Keratinocyte (primary cell): Measurements from ENCODE around the gene UROD. TPM values are rescaled to one million over a fixed set of nuclear protein-coding genes. Genes with fewer than 3 reads are reported as not detected.

ENCODE experiments used
- DNase-seq: peaks from one replicate; pipeline ENCODE4 v3.0.0-alpha.2; 2011; ENCODE audit warnings: low read depth, missing footprints, low spot score
- FAIRE-seq: peaks from 2 replicates; lab custom pipeline; 2011; peaks lifted over from hg19 to GRCh38; lab: Jason Lieb, UNC
- H2AFZ ChIP-seq: 2 replicates; pipeline ENCODE4 v1.6.0; 2012; ENCODE audit warnings: low read length, control low read depth, inconsistent platforms; ENCODE audit not compliant: control insufficient read depth
- H3K27ac ChIP-seq: 2 replicates; pipeline ENCODE4 v1.5.1; 2011; ENCODE audit warnings: low read length; ENCODE audit not compliant: control insufficient read depth, insufficient read depth
- H3K27me3 ChIP-seq: 3 replicates; pipeline ENCODE4 v1.6.0; 2011; ENCODE audit warnings: low read length; ENCODE audit not compliant: control insufficient read depth, insufficient read depth; ENCODE audit errors: extremely low read depth
- H3K36me3 ChIP-seq, 2 experiments: 2 replicates in 1 of 2; 3 replicates in 1 of 2; pipeline ENCODE4 v1.5.1; 2011; ENCODE audit warnings: low read length in 2 of 2, mild to moderate bottlenecking in 1 of 2; ENCODE audit not compliant: control insufficient read depth in 2 of 2, insufficient read depth in 2 of 2; ENCODE audit errors: extremely low read depth in 1 of 2
- H3K4me1 ChIP-seq: 3 replicates; pipeline ENCODE4 v1.5.1; 2011; ENCODE audit warnings: low read length; ENCODE audit not compliant: control insufficient read depth, insufficient read depth; ENCODE audit errors: extremely low read depth
- H3K4me2 ChIP-seq: 3 replicates; pipeline ENCODE4 v1.6.0; 2011; ENCODE audit warnings: low read depth, low read length; ENCODE audit not compliant: control insufficient read depth, insufficient read depth; ENCODE audit errors: extremely low read depth
- H3K4me3 ChIP-seq, 3 experiments: fragments of 200-600 bp in 1 of 3; sonication (generic) in 1 of 3; 2 replicates in 2 of 3; 3 replicates in 1 of 3; pipeline ENCODE4 v1.5.1; 2011 to 2016; ENCODE audit warnings: low read length in 3 of 3, mild to moderate bottlenecking in 3 of 3, control low read depth in 2 of 3, inconsistent platforms in 1 of 3, low read depth in 1 of 3, mixed read lengths in 1 of 3, mixed run types in 1 of 3, moderate library complexity in 1 of 3; ENCODE audit not compliant: control insufficient read depth in 2 of 3, insufficient read depth in 2 of 3; ENCODE audit errors: extremely low read depth in 1 of 3
- H3K79me2 ChIP-seq: 2 replicates; pipeline ENCODE4 v1.6.0; 2012; ENCODE audit warnings: low read length; ENCODE audit not compliant: control insufficient read depth, insufficient read depth
- H3K9ac ChIP-seq: 3 replicates; pipeline ENCODE4 v1.6.0; 2011; ENCODE audit warnings: low read length; ENCODE audit not compliant: control insufficient read depth, insufficient read depth; ENCODE audit errors: extremely low read depth
- H3K9me1 ChIP-seq: 3 replicates; pipeline ENCODE4 v1.6.0; 2011; ENCODE audit warnings: low read length; ENCODE audit not compliant: control insufficient read depth, insufficient read depth; ENCODE audit errors: extremely low read depth
- H3K9me3 ChIP-seq: 2 replicates; pipeline ENCODE4 v1.5.1; 2012; ENCODE audit warnings: low read depth, low read length; ENCODE audit not compliant: control insufficient read depth
- H4K20me1 ChIP-seq: 3 replicates; pipeline ENCODE4 v1.6.0; 2011; ENCODE audit warnings: low read length; ENCODE audit not compliant: control insufficient read depth, insufficient read depth; ENCODE audit errors: extremely low read depth
- EZH2 ChIP-seq: IDR thresholded peaks from one replicate; pipeline ENCODE4 v1.6.1; 2012; ENCODE audit warnings: inconsistent platforms, mild to moderate bottlenecking, low read length, moderate library complexity
- dilution Hi-C: fragments of 300-500 bp; cut with MboI; formaldehyde crosslinking; loops from one replicate; pipeline ENCODE4 v1.7.0; 2020; ENCODE audit warnings: low sequenced_read_pairs; ENCODE audit not compliant: extremely low pct_ligation_motif_present
- polyA plus RNA-seq, 5 experiments: library from polyadenylated mRNA; depleted of rRNA in 3 of 5; stranded (reverse) in 3 of 5; stranded (forward) in 1 of 5; unstranded in 1 of 5; fragments of >200 nt; gene quantifications; 1 replicate in 1 of 5; 2 replicates in 3 of 5; 3 replicates in 1 of 5; pipeline versions ENCODE4 v1.2.1 to v1.2.3, GENCODE V29; 2011 to 2012; ENCODE audit warnings: missing spikeins in 2 of 5, low read depth in 1 of 5, low replicate concordance in 1 of 5
- TF ChIP-seq, protein P1 (sequence below), 3 experiments: IDR thresholded peaks in 1 of 3; conservative IDR thresholded peaks in 1 of 3; optimal IDR thresholded peaks in 1 of 3; 2 replicates in 2 of 3; 3 replicates in 1 of 3; pipeline versions ENCODE3 to v1.5.1; 2011; ENCODE audit warnings: low read length in 3 of 3, mild to moderate bottlenecking in 3 of 3, moderate library complexity in 2 of 3, control low read depth in 1 of 3, inconsistent platforms in 1 of 3; ENCODE audit not compliant: insufficient read depth in 2 of 3; ENCODE audit errors: extremely low read depth in 1 of 3

Gene UROD
- polyA plus RNA-seq, 1 donor (not counting 4 experiments of a cell fraction or from before 2014, with no cell fraction given): 157 TPM

DNA sequence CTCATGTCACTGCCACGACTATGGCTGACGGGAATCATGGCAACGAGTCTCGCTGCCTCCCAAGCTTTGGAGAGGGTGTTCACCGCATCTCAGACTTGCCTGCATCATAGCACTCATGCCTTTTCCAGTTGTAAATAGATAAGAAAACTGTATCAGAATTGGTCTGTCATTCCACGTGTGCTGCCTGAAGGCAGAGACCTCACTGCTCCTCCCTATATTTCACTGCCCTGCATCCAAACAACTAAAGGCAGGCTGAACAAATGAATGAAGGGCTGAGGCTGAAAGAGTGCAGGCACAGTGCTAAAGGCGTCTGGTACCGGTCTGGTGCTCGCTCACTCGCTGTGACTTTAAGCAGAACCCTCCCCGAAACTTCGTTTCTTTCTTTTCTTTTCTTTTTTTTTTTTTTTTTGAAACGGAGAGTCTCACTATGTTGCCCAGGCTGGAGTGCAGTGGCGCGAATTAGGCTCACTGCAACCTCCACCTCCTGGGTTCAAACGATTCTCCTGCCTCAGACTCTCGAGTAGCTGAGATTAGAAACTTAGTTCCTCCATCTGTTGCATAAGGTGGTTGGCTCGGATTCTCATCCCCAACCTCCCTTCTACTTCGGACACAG is 26.2 kb upstream of the UROD start:
- TF ChIP-seq, protein P1, sequence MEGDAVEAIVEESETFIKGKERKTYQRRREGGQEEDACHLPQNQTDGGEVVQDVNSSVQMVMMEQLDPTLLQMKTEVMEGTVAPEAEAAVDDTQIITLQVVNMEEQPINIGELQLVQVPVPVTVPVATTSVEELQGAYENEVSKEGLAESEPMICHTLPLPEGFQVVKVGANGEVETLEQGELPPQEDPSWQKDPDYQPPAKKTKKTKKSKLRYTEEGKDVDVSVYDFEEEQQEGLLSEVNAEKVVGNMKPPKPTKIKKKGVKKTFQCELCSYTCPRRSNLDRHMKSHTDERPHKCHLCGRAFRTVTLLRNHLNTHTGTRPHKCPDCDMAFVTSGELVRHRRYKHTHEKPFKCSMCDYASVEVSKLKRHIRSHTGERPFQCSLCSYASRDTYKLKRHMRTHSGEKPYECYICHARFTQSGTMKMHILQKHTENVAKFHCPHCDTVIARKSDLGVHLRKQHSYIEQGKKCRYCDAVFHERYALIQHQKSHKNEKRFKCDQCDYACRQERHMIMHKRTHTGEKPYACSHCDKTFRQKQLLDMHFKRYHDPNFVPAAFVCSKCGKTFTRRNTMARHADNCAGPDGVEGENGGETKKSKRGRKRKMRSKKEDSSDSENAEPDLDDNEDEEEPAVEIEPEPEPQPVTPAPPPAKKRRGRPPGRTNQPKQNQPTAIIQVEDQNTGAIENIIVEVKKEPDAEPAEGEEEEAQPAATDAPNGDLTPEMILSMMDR (optimal IDR thresholded peaks at IDR 0.05 in 1 of 3, IDR thresholded peaks at IDR 0.05 in 1 of 3, conservative IDR thresholded peaks at IDR 0.05 in 1 of 3; ENCODE audit: extremely low read depth in 1 of 3, insufficient read depth in 2 of 3, low read length in 3 of 3): no peak
- no peak for TF ChIP-seq EZH2
- H3K9ac ChIP-seq: peak overlapping the region; percentile 83

DNA sequence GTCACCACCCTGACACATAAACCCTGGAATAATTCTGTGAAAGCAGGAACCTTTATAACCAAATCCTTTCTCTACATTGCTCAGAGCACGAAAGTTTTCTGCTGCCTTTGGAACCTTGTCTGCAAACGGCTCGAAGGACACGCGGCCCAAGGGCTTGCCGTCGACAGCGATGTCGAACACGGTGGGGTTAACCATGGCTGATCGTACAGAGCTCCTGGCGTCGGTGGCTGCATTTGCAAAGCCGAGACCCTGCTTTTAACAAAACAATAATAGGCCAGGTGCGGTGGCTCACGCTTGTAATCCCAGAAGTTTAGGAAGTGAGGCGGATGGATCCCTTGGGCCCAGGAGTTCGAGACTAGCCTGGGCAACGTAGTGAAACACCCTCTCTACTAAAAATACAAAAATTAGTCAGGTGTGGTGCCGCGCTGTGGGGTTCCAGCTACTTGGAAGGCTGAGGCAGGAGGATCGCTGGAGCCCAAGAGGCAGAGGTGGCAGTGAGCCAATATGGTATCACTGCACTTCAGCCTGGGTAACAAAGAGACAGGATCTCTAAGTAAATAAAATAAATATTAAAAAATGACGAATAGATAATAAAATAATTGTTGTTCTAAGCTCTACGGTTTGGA is 23.4 kb upstream of the UROD start:
- H3K27me3 ChIP-seq: no peaks in the 10 kb centered on the region
- peaks cover 8% of the 10 kb centered on the region for H3K4me1 ChIP-seq
- dilution Hi-C loops: no loop called here
- H3K4me3 ChIP-seq: no peak overlapping the region
- H3K4me2 ChIP-seq: no peak overlapping the region
- H4K20me1 ChIP-seq: no peaks in the 10 kb centered on the region
- TF ChIP-seq EZH2: no peak
- TF ChIP-seq, protein P1 (optimal IDR thresholded peaks at IDR 0.05 in 1 of 3, IDR thresholded peaks at IDR 0.05 in 1 of 3, conservative IDR thresholded peaks at IDR 0.05 in 1 of 3; ENCODE audit: extremely low read depth in 1 of 3, insufficient read depth in 2 of 3, low read length in 3 of 3): no peak
- H3K9me1 ChIP-seq: no peaks in the 10 kb centered on the region
- H2AFZ ChIP-seq: no peak overlapping the region
- no peak overlapping the region for H3K9ac ChIP-seq
- DNase-seq (no peak), FAIRE-seq (no peak)
- H3K79me2 ChIP-seq: peaks cover 8% of the 10 kb centered on the region
- H3K9me3 ChIP-seq: no peaks in the 10 kb centered on the region
- no peak overlapping the region for H3K27ac ChIP-seq
- H3K36me3 ChIP-seq: no peaks in the 10 kb centered on the region

More for the DNA sequence above, 26.2 kb upstream of the UROD start:
- Histone ChIP-seq H3K4me2 (peak overlapping the region; percentile 83), H4K20me1 (no peaks in the 10 kb centered on the region), H3K27me3 (no peaks in the 10 kb centered on the region), H3K4me3 (peak overlapping the region; percentile 64 to 92 (median 89)), H3K27ac (peak overlapping the region; percentile 25), H2AFZ (peak overlapping the region; percentile 98), H3K9me1 (no peaks in the 10 kb centered on the region), H3K36me3 (no peaks in the 10 kb centered on the region), H3K4me1 (peaks cover 8% of the 10 kb centered on the region), H3K79me2 (peaks cover 8% of the 10 kb centered on the region), H3K9me3 (no peaks in the 10 kb centered on the region)
- FAIRE-seq (no peak), DNase-seq (no peak)
- dilution Hi-C loops: no loop called here
